ENCODE measurements around the gene PFDN1. TPM values are rescaled to one million over a fixed set of nuclear protein-coding genes. Genes with fewer than 3 reads are reported as not detected.

Gene PFDN1
- total and polyA plus RNA-seq, 8 donors: 45.7 to 98.9 (median 87.3) TPM

DNA sequence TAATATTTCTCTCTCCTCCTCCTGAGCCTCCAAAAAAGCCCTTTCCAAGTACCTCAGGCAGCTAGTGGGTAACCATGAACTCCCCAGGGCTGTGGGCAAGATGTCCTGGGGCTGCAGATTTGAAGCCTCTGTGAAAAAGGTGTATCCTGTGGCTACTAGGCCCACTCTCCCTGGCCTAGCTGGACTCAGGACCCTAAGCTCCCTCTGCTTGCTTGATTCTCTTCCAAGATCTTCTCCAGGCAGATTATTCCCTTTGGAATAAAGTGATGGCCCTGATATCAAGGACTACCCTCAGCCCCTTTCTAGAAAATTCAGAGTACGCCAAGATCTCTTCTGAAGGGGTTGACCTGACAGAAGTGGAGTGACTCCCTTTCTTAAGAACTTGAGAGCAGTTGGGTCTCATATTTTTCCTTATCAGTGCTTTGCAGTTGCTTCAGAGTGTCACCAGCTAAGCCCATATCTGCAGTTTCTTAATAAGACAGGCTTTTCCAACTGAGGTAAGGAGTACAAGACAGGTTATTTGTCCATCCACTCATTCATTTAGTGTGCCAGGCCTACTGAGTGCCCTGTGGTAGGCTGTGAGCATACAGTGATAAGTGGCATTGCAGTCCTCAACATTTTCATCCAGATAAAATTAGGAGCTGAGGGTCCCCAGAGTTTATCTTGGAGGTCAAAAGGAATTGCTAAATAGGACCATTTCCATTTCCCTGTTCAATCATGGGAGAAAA lies 85.4 kb downstream of the PFDN1 start:
- Histone ChIP-seq H3K27ac (peak overlapping the region in 1 of 2 donors; percentile 37), H3K36me3 (no peaks in the 10 kb centered on the region), H3K4me1 (peaks cover 19 to 75% of the 10 kb centered on the region in 2 donors), H3K9me3 (no peaks in the 10 kb centered on the region), H3K4me3 (no peak overlapping the region), H3K27me3 (no peaks in the 10 kb centered on the region)
- TF ChIP-seq CTCF (IDR thresholded peaks at IDR 0.05): no peak
- peak; percentile 6 for ATAC-seq
- intact Hi-C loops (cut with DNase I): no loop called here
- no peak for DNase-seq

- intact Hi-C loops (cut with DNase I): no loop called here
- no peak for DNase-seq
- no peak for TF ChIP-seq CTCF (IDR thresholded peaks at IDR 0.05)
- Histone ChIP-seq H3K36me3 (no peaks in the 10 kb centered on the region), H3K9me3 (no peaks in the 10 kb centered on the region), H3K27ac (peak overlapping the region in 1 of 2 donors; percentile 48), H3K4me3 (no peak overlapping the region), H3K27me3 (no peaks in the 10 kb centered on the region), H3K4me1 (peaks cover 19 to 66% of the 10 kb centered on the region in 2 donors)
- ATAC-seq: peak; percentile 53
Measured at GRCh38 chr5:140216478-140217074, 86.3 kb downstream of the PFDN1 start.

DNA sequence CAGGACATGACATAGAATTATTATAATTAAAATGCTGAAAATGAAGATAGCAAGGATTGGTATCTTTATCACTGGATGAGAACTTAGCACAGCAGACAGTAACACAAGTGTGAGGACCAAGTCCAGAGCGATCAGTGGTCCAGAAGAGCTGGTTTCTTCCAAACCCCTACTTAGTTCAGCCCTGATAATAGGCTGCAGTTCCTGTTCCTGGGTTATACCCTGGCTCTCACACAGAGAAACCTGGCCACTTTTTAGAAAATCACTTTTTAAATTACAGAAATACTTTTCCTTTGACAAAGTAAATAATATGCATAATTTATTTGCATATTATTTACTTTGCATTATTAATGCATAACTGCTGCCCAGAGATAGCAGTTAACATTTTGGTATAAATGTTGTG lies 87.6 kb downstream of the PFDN1 start:
- Histone ChIP-seq H3K27me3 (no peaks in the 10 kb centered on the region), H3K4me1 (peaks cover 10 to 53% of the 10 kb centered on the region in 2 donors), H3K36me3 (no peaks in the 10 kb centered on the region), H3K9me3 (no peaks in the 10 kb centered on the region), H3K4me3 (no peak overlapping the region), H3K27ac (peak overlapping the region in 1 of 2 donors; percentile 1)
- TF ChIP-seq CTCF (IDR thresholded peaks at IDR 0.05): no peak
- DNase-seq (no peak), ATAC-seq (no peak)
- intact Hi-C loops (cut with DNase I): no loop called here

DNA sequence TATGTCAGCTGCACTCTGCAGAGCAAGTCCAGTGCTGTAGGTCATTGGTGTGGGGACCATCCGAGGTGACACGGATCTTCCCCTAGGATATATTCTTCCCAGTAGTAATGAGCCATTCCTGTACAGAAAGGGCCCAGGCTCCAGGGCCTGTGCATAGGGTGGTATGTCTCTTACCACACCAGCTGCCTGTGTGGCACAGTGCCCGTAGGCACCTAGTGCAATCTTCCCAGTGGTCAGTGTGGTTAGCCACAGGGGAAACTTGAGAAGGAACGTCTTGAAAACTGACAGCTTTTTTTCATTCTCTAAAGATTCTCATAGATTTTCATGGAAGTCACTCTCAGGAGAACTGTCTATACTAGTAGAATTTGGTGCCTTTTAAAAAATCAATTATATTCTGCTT lies 88.1 kb downstream of the PFDN1 start:
- ATAC-seq (no peak), DNase-seq (no peak)
- H3K4me1 ChIP-seq: peaks cover 10 to 49% of the 10 kb centered on the region in 2 donors
- no peaks in the 10 kb centered on the region for H3K36me3 ChIP-seq
- H3K27ac ChIP-seq: peak overlapping the region in 1 of 2 donors; percentile 1
- H3K9me3 ChIP-seq: no peaks in the 10 kb centered on the region
- TF ChIP-seq CTCF (IDR thresholded peaks at IDR 0.05): no peak
- no peaks in the 10 kb centered on the region for H3K27me3 ChIP-seq
- H3K4me3 ChIP-seq: no peak overlapping the region
- intact Hi-C loops (cut with DNase I): no loop called here

GRCh38 chr5:140213370-140213983 lies 89.4 kb downstream of the PFDN1 start:
- Histone ChIP-seq H3K4me1 (peaks cover 10 to 35% of the 10 kb centered on the region in 2 donors), H3K27ac (no peak overlapping the region), H3K9me3 (no peaks in the 10 kb centered on the region), H3K4me3 (no peak overlapping the region), H3K27me3 (no peaks in the 10 kb centered on the region), H3K36me3 (no peaks in the 10 kb centered on the region)
- no peak for TF ChIP-seq CTCF (IDR thresholded peaks at IDR 0.05)
- DNase-seq (no peak), ATAC-seq (no peak)
- intact Hi-C loops (cut with DNase I): no loop called here

Measured in left lung (tissue), 10 donors.